Mesenchymal stem cell (in vitro differentiated cells and primary cell): ENCODE measurements around the gene LMX1B.

Experiments
- DNase-seq: peaks from one replicate; pipeline ENCODE4 v3.0.0-alpha.2; 2013
- H2AFZ ChIP-seq: one replicate; pipeline ENCODE4 v1.6.1; 2013; ENCODE audit warnings: low read depth, mild to moderate bottlenecking, control low read depth, inconsistent platforms, low read length, moderate library complexity
- H2AK5ac ChIP-seq: 2 replicates; pipeline ENCODE4 v1.6.1; 2013; ENCODE audit warnings: low read length, moderate library complexity, mild to moderate bottlenecking, inconsistent platforms; ENCODE audit not compliant: severe bottlenecking
- H2BK120ac ChIP-seq: one replicate; pipeline ENCODE4 v1.6.1; 2013; ENCODE audit warnings: low read depth, mild to moderate bottlenecking, inconsistent platforms, low read length, moderate library complexity
- H2BK12ac ChIP-seq, 2 experiments: one replicate each; pipeline ENCODE4 v1.6.1; 2013; ENCODE audit warnings: inconsistent platforms in 2 of 2, low read length in 2 of 2, mild to moderate bottlenecking in 2 of 2, moderate library complexity in 2 of 2, control low read depth in 1 of 2
- H2BK15ac ChIP-seq: one replicate; pipeline ENCODE4 v1.6.1; 2013; ENCODE audit warnings: mild to moderate bottlenecking, low read depth, inconsistent platforms; ENCODE audit not compliant: poor library complexity, severe bottlenecking
- H2BK5ac ChIP-seq: 2 replicates; pipeline ENCODE4 v1.6.1; 2013; ENCODE audit warnings: low read depth, mild to moderate bottlenecking, low read length, control low read depth, inconsistent platforms; ENCODE audit not compliant: poor library complexity, severe bottlenecking
- H3K14ac ChIP-seq, 2 experiments: one replicate each; pipeline ENCODE4 v1.6.1; 2013; ENCODE audit warnings: inconsistent platforms in 2 of 2, low read length in 2 of 2, control low read depth in 1 of 2, mild to moderate bottlenecking in 1 of 2, moderate library complexity in 1 of 2
- H3K18ac ChIP-seq, 2 experiments: one replicate each; pipeline ENCODE4 v1.6.1; 2013; ENCODE audit warnings: inconsistent platforms in 2 of 2, low read length in 2 of 2, control low read depth in 1 of 2, low read depth in 1 of 2, mild to moderate bottlenecking in 1 of 2
- H3K23ac ChIP-seq, 2 experiments: one replicate each; pipeline ENCODE4 v1.6.1; 2013; ENCODE audit warnings: inconsistent platforms in 2 of 2, low read length in 2 of 2, mild to moderate bottlenecking in 2 of 2, moderate library complexity in 2 of 2, control low read depth in 1 of 2
- H3K27ac ChIP-seq: 2 replicates; pipeline ENCODE4 v1.5.1; 2013; ENCODE audit warnings: mild to moderate bottlenecking, moderate library complexity, low read length, control low read depth, inconsistent platforms; ENCODE audit not compliant: poor library complexity, severe bottlenecking
- H3K27me3 ChIP-seq, 2 experiments: 2 replicates each; pipeline versions ENCODE4 v1.6.1 to v1.7.0; 2013; ENCODE audit warnings: low read length in 2 of 2, mild to moderate bottlenecking in 2 of 2, moderate library complexity in 2 of 2, control low read depth in 1 of 2, inconsistent platforms in 1 of 2; ENCODE audit not compliant: control insufficient read depth in 1 of 2, insufficient read depth in 1 of 2
- H3K36me3 ChIP-seq, 2 experiments: 2 replicates each; pipeline versions ENCODE4 v1.6.1 to v1.7.0; 2013; ENCODE audit warnings: low read length in 2 of 2, control low read depth in 1 of 2, inconsistent platforms in 1 of 2, low read depth in 1 of 2, mild to moderate bottlenecking in 1 of 2; ENCODE audit not compliant: insufficient read depth in 2 of 2, control insufficient read depth in 1 of 2
- H3K4ac ChIP-seq, 2 experiments: one replicate each; pipeline ENCODE4 v1.6.1; 2013; ENCODE audit warnings: inconsistent platforms in 2 of 2, low read length in 2 of 2, mild to moderate bottlenecking in 2 of 2, moderate library complexity in 2 of 2, control low read depth in 1 of 2, low read depth in 1 of 2
- H3K4me1 ChIP-seq: 2 replicates; pipeline ENCODE4 v1.6.1; 2013; ENCODE audit warnings: low read depth, low read length, control low read depth; ENCODE audit not compliant: control insufficient read depth, insufficient read depth
- H3K4me2 ChIP-seq: 2 replicates; pipeline ENCODE4 v1.6.1; 2013; ENCODE audit warnings: low read length, mild to moderate bottlenecking, inconsistent platforms; ENCODE audit not compliant: poor library complexity, severe bottlenecking
- H3K4me3 ChIP-seq, 2 experiments: 2 replicates each; pipeline versions ENCODE4 v1.5.1 to v1.7.0; 2013; ENCODE audit warnings: low read length in 2 of 2, mild to moderate bottlenecking in 2 of 2, control low read depth in 1 of 2, low read depth in 1 of 2; ENCODE audit not compliant: insufficient read depth in 1 of 2
- H3K79me1 ChIP-seq: replicated peaks from 2 replicates; pipeline ENCODE4 v1.6.1; 2013; ENCODE audit warnings: mild to moderate bottlenecking, control low read depth, low read length, inconsistent platforms; ENCODE audit not compliant: poor library complexity, severe bottlenecking
- H3K9ac ChIP-seq: 2 replicates; pipeline ENCODE4 v1.7.0; 2013; ENCODE audit warnings: mild to moderate bottlenecking, low read length, moderate library complexity
- H3K9me3 ChIP-seq: 2 replicates; pipeline ENCODE4 v1.7.0; 2013; ENCODE audit warnings: mild to moderate bottlenecking, low read length; ENCODE audit not compliant: control insufficient read depth
- H4K8ac ChIP-seq: one replicate; pipeline ENCODE4 v1.6.1; 2013; ENCODE audit warnings: inconsistent platforms, mild to moderate bottlenecking, low read length, moderate library complexity
- H4K91ac ChIP-seq: one replicate; pipeline ENCODE4 v1.6.1; 2013; ENCODE audit warnings: mild to moderate bottlenecking, low read length, inconsistent platforms
- WGBS: methylation state at CpG from one replicate; pipeline ENCODE4 v1.1.7; 2013; ENCODE audit warnings: mixed read lengths; 5-methylcytosine and 5-hydroxymethylcytosine counted together

The LMX1B gene

DNA sequence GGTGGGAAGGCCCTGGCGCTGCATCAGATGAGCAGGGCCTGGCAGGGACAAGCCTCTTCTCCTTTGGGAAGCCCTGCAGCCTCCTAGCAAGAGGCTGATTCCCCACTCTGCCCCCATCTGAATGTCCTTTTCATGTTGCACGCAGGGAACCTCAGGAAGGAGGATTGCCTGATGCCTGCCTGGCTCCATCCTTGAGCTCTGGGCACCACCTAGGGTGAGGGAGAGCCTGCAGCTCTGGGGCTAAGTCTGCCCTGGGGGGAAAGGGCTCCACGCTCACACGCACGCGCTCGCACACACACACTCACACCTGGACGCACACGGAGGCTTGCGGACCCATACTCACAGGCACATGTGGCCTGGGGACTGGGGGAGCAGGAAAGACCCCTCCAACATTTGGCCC is 86.6 kb downstream of the LMX1B start:
- no peak overlapping the region for H3K4me2 ChIP-seq
- H2AFZ ChIP-seq: no peak overlapping the region
- no peaks in the 10 kb centered on the region for H3K79me1 ChIP-seq
- H4K91ac ChIP-seq: no peak overlapping the region
- H3K36me3 ChIP-seq: no peaks in the 10 kb centered on the region
- H2BK120ac ChIP-seq: no peak overlapping the region
- no peak overlapping the region for H3K9ac ChIP-seq
- no peak for DNase-seq
- H3K14ac ChIP-seq: no peak overlapping the region
- peaks cover 70 to 72% of the 10 kb centered on the region in 2 experiments for H3K27me3 ChIP-seq
- H2BK5ac ChIP-seq: no peak overlapping the region
- no peak overlapping the region for H3K4me3 ChIP-seq
- H2AK5ac ChIP-seq: no peak overlapping the region
- no peak overlapping the region for H3K23ac ChIP-seq
- 94% methylated on average over 10 of the region's 10 CpGs for WGBS
- peaks cover 9% of the 10 kb centered on the region for H3K4me1 ChIP-seq
- H3K4ac ChIP-seq: no peak overlapping the region
- H3K27ac ChIP-seq: no peak overlapping the region
- H4K8ac ChIP-seq: no peak overlapping the region
- no peaks in the 10 kb centered on the region for H3K9me3 ChIP-seq
- H2BK12ac ChIP-seq: no peak overlapping the region
- no peak overlapping the region for H3K18ac ChIP-seq
- H2BK15ac ChIP-seq: no peak overlapping the region

DNA sequence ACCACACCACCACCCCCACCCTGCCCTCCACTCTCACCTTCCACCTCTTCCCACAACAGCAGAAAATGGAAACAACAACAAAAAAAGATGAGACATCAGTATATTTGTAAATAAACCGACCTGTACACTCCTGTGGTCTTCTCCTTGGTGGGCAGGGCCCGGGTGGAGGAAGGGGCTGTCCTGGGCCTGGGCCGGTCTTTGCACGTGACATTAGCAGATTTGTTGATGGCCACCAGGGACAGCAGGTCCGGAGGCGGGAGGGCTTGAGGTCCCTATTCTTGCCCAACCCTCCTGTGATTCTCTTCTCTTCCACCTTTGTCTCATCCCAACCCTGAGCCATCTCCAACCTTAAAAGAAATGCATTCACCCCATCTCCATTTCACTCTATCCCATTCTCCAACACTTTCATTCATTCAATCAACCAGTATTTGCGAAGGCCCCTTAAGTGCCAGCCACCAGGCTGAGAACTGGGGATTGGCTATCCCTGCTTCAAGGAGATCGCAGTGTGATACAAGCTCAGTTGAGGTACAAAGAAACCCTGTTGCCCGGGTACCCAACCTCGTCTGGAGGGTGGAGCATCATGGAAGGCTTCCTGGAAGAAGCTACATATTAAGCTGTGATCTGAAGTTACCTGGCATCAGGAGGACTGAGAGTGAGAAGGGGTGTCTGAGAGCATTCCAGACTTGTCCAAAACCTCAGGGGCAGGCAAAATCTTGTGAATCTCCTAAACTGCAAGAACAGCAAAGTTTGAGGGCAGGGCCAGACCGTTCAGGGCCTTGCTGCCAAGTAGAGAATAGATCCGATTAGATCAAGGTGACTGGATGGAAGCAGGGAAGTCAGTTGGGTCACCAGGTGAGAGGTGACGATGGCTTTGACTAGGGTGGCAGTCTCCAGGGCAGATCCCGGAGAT is 87.4 kb downstream of the LMX1B start:
- no peak overlapping the region for H2BK12ac ChIP-seq
- no peak overlapping the region for H2AK5ac ChIP-seq
- H3K4ac ChIP-seq: no peak overlapping the region
- H4K91ac ChIP-seq: no peak overlapping the region
- no peak overlapping the region for H2BK5ac ChIP-seq
- no peak overlapping the region for H3K27ac ChIP-seq
- H3K27me3 ChIP-seq: peaks cover 67 to 78% of the 10 kb centered on the region in 2 experiments
- H4K8ac ChIP-seq: no peak overlapping the region
- no peak overlapping the region for H3K23ac ChIP-seq
- no peak overlapping the region for H2BK15ac ChIP-seq
- H3K36me3 ChIP-seq: no peaks in the 10 kb centered on the region
- no peaks in the 10 kb centered on the region for H3K9me3 ChIP-seq
- H3K18ac ChIP-seq: no peak overlapping the region
- no peak overlapping the region for H3K4me2 ChIP-seq
- no peaks in the 10 kb centered on the region for H3K79me1 ChIP-seq
- no peak overlapping the region for H2BK120ac ChIP-seq
- H3K4me1 ChIP-seq: peaks cover 11% of the 10 kb centered on the region
- 81% methylated on average over 14 of the region's 14 CpGs for WGBS
- no peak overlapping the region for H3K4me3 ChIP-seq
- no peak for DNase-seq
- H3K9ac ChIP-seq: no peak overlapping the region
- H3K14ac ChIP-seq: no peak overlapping the region
- H2AFZ ChIP-seq: no peak overlapping the region

DNA sequence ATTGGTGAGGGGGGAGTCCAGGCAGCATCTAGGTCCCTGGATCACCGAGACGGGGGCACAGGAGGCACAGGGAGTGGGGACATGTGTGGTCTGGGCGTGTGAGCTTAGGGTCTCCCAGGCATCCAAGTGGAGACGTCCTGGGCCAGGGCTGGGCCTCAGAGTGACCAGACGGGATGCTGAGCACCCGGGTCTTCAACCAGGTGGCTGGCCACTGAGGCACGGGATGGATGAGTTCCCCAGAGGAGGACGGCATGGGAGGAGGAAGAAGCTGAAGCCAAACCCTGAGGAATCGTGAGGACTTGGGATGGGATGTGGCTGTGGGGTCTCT is 88.0 kb downstream of the LMX1B start:
- Histone ChIP-seq H3K4me3 (no peak overlapping the region), H3K14ac (no peak overlapping the region), H2BK12ac (no peak overlapping the region), H3K23ac (no peak overlapping the region), H2BK120ac (no peak overlapping the region), H3K4ac (no peak overlapping the region), H2AFZ (no peak overlapping the region), H4K91ac (no peak overlapping the region), H3K18ac (no peak overlapping the region), H2BK15ac (no peak overlapping the region), H2AK5ac (no peak overlapping the region), H3K79me1 (no peaks in the 10 kb centered on the region), H3K27ac (no peak overlapping the region), H3K4me2 (no peak overlapping the region), H3K9ac (no peak overlapping the region), H3K27me3 (peaks cover 66 to 78% of the 10 kb centered on the region in 2 experiments), H3K4me1 (peaks cover 11% of the 10 kb centered on the region), H2BK5ac (no peak overlapping the region), H4K8ac (no peak overlapping the region), H3K9me3 (no peaks in the 10 kb centered on the region), H3K36me3 (no peaks in the 10 kb centered on the region)
- 86% methylated on average over 9 of the region's 9 CpGs for WGBS
- no peak for DNase-seq

DNA sequence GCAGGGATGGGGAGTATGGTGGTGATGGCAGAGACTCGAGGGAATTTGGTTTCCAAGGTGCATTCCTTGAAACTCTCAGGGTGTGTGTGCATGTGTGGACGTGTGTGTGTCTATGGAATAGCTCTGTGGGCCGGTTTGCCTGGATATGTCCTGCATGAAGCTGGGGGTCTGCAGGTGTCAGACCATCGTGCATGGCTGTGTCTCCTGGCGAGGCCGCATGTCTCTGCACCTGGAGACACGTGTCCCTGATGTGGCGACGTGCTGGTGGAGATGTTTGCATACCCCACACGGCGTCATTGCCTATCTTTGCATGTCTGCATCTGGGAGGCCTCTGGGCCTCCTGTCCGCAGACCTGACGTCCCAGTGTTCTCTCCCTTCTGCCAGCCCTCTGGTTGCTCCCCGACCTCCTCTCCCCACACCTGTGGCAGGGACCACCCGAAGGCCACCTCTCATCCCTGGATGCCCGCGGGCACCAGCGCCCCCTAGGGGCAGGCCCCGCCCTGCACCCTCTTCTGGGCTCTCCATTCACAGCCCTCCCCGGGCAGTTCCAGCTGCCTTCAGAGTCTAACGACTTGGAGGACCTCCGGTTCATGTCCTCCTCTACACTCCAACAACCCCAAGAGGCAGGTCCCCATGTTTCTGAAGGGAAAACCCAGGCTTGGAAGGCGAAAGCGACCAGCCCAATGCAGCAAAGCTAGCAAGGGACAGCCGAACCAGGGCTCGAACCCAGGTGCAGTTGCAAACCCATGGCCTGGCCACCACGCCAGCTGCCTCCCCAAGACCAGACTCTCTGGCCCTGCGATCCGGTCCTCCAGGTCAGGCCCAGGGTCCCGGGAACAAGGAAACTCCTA is 88.6 kb downstream of the LMX1B start:
- Histone ChIP-seq H3K27me3 (peaks cover 65 to 79% of the 10 kb centered on the region in 2 experiments), H2AFZ (no peak overlapping the region)
- WGBS: 59% methylated on average over 30 of the region's 30 CpGs

More for the DNA sequence above, 88.6 kb downstream of the LMX1B start:
- Histone ChIP-seq H3K18ac (no peak overlapping the region), H3K79me1 (no peaks in the 10 kb centered on the region), H2BK120ac (no peak overlapping the region), H2BK12ac (no peak overlapping the region), H3K4me1 (peaks cover 11% of the 10 kb centered on the region), H4K8ac (no peak overlapping the region), H2BK15ac (no peak overlapping the region), H4K91ac (no peak overlapping the region), H3K9ac (no peak overlapping the region), H3K23ac (no peak overlapping the region), H3K9me3 (no peaks in the 10 kb centered on the region), H3K4me3 (no peak overlapping the region), H3K27ac (no peak overlapping the region), H3K36me3 (no peaks in the 10 kb centered on the region), H3K4ac (no peak overlapping the region), H2AK5ac (no peak overlapping the region), H3K14ac (no peak overlapping the region), H3K4me2 (no peak overlapping the region), H2BK5ac (no peak overlapping the region)
- no peak for DNase-seq
